HG03460 (cell line): ENCODE data around the gene FEN1.

Experiments used
- ATAC-seq: cut with Tn5 transposase; IDR thresholded peaks from one replicate; pipeline ENCODE4 v1.9.1; 2021; ENCODE audit not compliant: unreplicated experiment

The FEN1 gene

DNA sequence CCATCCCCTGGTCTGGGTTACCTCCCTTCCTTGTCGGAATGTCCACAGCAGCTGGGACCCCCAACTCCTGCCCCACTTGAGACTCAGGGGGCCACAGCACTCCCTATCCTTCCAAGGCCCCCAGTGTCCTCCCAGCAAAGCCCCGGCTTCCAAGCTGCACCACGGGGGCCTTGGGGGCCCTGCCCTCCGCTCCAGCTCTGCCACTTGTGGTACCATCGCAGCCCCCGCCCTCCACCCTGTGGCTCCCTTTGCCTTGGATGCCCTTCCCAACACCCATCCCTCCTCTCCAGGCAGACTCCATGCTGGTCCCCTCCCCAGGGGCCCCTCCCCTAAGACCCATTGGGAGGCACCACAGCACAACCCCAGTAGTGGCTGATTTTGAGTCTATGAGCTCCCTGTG lies 17.6 kb upstream of the FEN1 start:
- no peak for ATAC-seq

DNA sequence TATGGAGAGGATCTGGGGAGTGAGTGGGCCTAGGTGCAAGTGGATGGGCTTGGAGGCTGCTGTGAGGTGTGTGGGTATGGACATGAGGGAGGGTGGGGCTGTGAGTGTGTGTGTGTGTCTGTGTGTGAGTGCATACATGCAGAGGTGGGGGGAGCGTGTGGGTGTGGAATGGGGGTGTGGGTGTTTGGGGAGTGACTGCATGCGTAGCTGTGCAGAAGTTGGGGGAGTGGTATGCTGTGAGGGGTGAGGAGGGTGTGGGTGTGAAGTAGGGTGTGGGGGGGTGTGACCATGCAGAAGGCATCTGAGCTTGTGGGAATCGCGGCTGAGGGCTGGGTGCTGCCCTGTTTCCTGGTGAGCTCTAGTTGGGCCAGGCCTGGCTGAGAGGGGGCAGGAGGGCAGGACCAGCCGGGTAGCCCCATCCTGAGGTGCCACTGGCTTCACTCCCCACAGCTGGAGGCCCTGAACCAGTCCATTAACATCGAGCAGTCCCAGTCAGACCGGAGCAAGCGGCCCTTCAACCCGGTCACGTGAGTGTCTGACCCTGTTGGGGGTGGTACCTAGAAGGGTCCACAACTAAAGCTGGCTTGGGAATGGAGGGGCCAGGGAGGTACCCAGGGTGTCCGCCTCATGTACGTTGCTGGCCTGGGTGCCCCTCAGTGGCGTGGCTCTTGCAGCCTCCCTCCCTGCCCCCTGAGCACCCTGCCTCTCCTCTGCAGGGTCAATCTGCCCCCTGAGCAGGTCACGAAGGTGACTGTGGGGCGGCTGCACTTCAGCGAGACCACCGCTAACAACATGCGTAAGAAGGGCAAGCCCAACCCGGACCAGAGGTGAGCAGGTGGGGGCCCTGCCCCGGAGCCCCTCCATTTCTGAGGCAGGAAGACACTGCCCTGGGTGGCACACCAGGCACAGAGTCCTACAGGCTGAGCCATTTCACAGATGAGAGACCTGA lies 16.8 kb upstream of the FEN1 start:
- ATAC-seq = no peak

DNA sequence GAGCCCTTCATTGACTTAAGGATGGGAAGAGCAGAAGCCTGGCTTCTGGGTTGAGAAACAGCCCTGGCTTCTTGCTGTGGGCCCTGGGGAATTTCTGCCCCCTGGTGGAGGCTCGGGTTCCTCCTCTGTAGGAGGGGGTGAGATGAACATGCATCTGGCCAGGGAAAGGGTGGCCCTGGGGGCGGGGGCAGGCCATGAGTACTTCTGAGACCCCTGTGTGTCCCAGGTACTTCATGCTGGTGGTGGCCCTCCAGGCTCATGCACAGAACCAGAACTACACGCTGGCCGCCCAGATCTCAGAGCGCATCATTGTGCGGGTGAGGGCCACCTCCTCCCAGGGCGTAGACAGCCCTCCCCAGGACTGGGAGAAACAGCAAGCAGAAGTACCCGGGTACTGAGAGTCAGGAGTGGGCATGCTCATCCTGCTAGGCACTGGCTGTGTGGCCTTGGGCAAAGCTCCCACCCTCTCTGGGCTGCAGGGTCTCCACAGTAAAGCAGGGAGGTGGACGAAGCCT lies 16.1 kb upstream of the FEN1 start:
- no peak for ATAC-seq

DNA sequence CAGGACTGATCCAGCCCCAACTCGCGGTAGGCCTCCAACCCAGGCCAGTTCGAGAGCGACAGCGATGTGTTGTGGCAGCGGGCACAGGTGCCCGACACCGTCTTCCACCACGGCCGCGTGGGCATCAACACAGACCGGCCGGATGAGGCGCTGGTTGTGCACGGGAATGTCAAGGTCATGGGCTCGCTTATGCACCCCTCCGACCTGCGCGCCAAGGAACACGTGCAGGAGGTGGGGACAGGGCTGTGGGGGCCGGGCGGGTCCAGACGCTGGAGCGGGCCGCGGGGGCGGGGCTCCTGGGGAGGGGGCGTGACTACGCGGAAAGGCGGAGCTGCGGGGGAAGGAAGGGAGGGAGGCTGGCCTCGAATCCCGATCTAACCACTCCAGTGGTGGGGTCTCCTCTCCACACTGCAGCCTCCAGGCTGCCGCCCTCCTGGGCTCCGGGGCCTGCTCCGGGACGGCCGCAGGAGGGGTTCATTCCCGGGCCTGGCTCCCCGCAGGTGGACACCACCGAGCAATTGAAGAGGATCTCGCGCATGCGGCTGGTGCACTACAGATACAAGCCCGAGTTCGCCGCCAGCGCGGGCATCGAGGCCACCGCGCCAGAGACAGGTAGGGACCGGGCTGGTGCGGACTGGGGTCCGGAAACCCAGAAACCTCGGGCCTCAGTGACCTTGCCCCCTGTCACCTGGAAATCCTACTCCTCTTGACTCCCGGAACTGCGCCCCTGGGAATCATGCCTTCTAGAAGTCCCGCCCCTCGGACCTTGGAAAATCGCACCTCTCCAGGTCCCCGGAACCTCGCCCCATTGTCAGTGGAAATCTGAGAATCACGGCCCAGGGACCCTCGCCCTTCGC lies 15.2 kb upstream of the FEN1 start:
- no peak for ATAC-seq

DNA sequence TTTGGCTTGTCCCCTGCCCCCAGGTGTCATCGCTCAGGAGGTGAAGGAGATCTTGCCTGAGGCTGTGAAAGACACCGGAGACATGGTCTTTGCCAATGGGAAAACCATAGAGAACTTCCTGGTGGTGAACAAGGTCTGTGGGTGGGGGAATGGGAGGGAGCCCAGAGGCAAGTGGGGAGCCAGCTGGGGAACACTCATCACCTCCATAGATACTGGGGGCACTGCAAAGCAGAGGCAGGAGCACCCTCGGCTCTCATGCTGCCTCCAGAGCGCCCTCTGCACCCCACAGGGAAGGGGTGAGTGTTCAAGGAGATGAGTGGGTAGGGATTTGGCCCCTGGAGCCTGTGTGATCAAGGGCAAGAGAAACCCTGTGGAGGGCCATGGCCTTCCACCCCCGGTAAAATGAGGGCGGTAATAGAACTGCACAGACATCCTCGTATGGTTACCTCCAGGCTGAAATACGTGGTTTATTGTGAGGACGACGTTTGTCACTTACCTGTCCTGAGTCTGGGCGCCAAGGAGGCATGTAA lies 14.3 kb upstream of the FEN1 start:
- no peak for ATAC-seq

DNA sequence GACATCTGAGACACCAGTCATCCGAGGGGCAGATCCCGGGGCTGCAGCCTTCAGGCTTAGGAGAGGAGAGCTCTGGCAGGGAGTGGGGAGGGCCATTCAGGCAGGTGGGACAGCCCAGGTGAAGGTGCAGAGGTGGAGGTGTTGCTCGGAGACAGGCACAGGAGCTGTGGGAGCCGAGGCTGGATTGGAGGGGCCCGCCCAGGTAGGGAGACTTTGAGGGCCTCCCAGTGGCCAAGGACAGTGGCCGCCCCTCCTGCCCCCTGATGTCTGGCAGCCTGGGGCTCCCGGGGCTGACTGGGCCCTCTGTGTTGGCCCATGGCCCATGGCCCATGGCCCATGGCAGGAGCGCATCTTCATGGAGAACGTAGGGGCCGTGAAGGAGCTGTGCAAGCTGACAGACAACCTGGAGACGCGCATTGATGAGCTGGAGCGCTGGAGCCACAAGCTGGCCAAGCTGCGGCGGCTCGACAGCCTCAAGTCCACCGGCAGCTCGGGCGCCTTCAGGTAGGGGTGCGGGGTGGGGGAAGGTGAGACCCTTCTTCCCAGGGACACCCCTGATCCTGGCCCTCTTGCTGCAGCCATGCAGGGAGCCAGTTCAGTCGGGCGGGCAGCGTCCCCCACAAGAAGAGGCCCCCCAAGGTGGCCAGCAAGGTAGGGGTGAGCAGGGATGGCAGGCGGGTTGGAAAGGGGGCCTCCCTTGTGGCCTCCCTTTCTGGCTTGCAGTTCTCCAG lies 13.6 kb upstream of the FEN1 start:
- ATAC-seq = no peak

DNA sequence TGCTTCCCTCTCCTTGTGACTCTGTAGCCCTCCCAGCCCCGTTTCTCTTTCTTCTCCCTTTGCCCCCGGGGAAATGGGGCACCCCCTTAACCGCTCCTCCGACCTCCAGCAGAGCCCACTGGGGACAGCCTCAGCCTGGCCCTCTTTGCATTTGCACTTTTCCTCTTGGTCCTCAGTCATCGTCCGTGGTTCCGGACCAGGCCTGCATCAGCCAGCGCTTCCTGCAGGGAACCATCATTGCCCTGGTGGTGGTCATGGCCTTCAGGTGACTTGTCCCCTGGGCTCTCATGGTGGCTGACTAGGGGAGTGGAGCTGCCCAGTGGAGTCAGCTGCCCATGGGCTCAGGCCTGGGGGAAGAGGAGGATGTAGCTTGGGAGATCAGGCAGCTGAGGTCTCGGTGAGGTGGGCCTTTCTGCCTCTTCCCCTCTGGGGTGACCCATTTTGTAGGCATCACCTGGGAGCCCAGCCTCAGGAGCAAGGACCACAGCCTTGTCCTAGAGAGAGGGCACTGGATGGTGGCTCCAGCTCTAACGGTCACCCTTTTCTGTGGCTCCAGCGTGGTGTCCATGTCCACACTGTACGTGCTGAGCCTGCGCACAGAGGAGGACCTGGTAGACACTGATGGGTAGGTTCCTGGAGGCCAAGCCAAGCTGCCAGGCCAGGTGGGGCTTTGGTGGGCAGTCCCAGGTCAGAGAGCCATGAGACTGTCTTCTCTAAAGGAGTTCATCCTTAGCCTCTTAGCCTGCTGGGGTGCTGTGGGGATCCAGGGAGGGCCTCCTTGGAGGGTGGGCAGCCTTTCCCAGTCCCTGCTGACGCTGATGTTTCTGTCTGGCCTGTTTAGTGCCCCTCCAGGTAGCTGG lies 12.8 kb upstream of the FEN1 start:
- ATAC-seq = no peak

DNA sequence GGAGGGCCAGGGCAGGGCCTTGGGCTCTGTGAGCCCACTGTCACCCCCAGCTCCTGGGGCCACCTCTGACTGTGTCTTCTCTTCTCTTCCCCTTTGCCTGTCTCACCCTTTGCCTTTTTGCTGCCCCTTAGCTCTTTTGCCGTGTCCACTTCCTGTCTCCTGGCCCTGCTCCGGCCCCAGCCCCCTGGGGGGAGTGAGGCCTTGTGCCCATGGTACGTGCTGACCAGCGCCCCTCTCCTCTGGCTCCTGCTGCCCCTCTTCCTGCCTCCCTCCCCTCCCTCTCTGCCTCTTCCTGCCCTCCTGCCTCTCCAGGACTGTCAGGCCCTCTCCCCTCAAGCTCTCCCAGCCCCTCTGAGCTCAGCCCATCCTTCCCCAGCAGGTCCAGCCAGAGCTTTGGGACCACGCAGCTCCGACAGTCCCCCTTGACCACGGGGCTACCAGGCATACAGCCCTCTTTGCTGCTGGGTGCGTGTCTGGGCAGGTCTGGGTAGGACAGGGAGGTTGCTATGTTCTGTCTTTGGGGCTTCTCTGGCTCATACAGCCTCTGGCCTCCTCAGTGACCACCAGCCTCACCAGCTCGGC lies 12.0 kb upstream of the FEN1 start:
- ATAC-seq = no peak

DNA sequence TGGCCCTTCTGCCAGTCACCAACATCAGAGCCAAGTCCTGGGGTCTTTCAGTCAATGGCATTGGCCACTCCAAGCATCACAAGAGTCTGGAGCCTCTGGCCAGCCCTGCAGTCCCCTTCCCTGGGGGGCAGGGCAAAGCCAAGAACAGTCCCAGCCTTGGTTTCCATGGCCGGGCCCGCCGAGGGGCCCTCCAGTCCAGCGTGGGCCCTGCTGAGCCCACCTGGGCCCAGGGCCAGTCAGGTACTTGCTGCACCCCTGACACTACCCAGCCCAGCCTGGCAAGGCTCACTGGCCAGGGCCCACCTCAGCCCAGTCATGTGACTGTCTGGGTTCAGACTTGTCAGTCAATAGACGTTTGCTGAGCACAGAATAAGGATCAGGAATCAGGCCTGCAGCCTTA lies 11.1 kb upstream of the FEN1 start:
- ATAC-seq = no peak

DNA sequence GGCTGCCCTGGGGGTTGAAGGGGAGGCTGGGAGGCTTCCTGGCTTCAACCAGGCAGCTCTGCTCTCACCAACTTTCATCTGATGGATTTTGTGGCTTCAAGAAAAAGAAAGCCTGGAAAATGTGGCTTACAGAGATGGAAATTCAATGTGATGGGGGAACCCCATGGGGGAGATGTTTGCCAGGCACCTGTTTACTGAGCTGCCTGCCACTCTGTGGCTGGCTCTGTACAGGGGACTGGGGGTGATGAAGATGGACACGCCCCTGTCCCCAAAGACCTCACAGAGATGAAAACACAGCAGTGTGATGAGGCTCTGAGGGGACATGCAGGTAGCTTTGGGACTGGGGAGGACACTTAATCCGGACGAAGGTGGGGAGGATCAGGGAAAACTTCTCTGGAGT lies 10.4 kb upstream of the FEN1 start:
- no peak for ATAC-seq

DNA sequence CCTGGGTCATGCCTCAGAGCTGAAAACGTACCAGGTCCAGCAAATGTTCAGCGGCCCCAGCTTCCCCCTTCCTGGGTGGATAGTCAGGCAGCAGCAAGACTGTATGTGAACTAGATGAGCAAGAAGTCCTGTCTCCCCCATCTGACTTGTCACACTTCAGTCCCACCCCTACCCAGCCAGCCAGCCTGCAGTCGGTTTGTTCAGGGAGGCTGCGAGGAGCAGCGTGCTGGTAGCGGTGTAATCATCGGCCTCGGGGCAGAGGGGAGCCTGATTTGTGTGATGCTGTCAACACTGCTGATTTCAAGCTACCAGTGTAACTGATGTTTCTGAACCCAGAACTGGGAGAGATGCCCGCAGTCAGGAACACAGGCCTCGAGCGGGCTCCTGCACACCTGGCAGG lies 9.9 kb upstream of the FEN1 start:
- ATAC-seq = no peak

DNA sequence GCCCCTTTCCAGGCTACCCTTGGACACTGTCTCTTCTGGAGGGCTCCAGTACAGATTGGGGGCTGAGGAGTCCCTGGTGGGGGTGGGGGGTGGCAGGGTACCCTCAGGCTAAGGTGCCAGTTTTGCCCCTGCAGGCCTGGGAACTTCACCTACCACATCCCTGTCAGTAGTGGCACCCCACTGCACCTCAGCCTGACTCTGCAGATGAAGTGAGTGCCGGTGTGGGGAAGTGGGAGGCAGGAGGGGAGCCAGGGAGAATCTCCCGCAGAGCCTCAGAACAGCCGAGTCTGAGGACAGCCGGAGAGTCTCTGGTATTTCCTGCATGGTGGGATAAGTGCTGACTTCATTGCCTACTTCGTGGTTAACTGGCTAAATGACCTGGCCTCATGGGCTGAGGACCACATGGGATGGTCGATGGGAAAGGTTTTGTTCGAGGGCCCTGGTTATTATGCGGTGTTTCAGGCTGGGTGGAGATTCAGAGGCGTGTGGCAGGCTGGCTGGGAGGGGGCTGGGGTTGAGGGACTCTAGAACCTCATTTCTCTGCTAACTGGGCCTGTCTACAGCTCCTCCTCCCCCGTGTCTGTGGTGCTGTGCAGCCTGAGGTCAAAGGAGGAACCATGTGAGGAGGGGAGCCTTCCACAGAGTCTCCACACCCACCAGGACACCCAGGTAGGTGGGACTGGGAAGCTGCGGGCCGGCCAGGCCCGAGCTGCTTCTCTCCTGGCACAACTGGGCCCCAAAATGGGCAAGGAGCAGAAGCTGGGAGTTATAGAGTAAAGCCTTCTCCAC lies 8.8 kb upstream of the FEN1 start:
- no peak for ATAC-seq

DNA sequence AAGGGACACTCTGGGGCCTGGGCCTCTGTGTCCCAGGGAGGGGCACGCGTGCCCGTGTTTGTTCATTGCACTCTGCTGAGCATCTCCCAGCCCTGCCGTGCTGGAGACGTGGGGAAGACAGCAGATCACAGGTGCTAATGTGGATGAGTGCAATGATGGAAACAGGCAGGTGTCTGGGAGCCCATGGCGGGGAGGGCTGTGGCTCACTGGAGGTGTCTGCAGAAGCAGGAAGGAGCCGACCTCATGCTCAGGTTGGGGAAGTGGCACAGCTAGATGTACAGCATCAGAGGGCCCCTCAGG lies 8.3 kb upstream of the FEN1 start:
- ATAC-seq = no peak

DNA sequence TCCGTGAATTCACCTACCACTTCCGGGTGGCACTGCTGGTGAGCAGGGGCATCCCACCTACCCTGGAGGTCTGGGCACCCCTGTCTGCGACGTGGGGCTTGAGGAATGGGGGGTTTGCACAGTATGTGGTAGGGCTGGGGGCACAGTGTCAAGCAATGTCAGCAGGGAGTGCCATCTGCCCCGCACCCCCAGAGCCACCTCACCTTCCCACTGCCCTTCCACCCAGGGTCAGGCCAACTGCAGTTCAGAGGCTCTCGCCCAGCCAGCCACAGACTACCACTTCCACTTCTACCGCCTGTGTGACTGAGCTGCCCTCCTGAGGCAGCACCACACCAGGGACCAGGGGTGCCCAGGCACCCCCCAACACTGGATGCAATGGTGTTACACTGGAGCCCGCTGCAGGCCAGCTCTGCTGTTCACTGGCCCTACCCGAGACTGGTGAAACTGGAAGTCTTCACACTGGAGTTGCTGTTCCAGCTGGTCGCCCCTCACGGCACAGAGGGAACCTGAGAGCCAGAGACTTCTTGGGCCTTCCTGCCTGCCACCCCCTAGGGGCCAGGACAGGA lies 6.8 kb upstream of the FEN1 start:
- ATAC-seq = no peak

DNA sequence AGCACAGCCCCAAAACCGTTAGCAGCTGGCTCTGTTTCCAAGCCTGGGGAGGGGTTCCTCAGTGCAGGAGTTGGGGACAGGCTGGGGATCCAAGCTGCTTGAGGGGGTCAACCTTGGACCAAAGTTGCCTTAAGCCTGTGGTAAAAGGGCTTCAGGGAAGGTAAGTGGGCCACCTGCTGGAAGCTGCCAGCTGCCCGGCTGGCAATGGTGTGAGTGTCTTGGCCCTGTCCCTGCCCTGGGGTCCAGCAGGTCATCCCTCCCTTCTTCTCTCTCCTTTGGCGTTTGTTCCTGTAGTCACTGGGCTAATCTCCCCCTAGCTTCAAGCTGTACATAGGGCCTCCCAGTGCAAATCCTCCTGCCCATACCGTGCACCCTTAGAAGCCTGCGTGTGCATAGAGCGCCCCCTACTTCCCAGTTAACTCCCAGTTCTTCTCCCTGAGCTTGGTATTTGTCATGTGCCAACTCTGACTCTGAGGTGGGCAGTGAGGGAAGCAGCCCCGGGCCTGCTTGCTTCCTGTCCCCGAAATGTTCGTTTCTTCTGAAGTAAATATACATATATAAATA lies 4.7 kb upstream of the FEN1 start:
- ATAC-seq = no peak

DNA sequence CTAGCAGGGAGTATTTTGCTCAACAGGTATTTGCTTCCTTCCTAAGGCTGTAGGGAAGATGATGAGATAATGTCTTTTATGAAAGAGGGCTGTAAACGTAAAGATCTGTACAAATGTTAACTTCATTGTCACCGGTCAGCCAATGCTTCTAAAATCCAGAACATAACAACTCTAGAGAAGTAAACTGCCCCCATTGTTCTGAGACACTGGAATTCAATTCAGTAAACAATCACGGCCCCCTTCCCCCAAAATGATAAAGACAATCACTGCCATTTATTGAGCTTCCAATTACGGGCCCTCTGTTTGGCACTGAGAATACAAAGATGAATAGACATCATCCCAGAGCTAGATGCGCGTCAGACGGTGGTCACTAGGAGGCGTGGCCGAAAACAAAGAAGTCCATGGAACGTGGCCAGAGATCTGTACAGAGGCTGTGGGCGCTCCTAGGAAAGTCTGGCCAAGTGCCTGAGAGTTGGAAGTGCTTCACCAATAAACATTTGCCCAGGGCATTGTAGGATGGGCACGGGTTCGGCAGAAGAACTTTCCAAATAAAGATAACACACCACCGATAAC lies 888 bp upstream of the FEN1 start:
- peak; percentile 19 for ATAC-seq

DNA sequence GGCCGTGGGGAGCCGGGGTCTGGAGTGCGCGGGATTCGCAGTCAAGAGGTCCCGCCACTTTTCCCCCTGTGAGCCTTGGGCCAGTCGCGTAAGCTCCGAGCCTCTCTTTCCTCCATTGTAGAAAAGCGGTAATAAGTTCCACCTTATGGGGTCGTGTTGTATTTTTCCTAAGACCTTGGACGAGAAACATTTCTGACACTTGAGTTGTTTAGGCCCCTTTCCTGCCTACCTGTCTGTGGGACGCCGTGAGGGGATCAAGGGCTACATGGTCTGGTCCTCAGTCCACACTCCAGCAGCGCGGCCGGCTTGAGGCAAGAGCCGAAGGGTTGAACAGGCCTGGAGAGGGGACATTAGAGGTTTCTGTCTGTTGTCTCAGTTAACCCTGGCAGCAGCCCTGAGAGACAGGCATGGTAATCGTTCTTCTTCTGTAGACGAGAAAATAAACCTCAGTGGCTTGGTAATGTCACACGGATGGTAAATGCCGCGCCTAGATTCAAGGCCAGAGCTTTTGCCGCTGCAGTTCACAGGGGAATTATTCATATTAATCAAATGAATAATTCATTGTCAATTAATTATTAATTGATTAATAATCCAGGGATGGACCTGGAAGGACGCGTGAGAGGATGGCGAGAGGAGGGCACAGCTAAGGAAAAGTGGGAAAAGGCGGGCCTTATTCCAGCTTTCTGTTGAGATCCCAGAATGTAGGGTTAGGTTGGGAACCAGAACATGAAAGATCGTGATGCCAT lies 545 bp downstream of the FEN1 start:
- no peak for ATAC-seq
